Gastroesophageal sphincter (tissue), 3 donors: Measurements from ENCODE around the gene TPRX1.

ENCODE experiments used
- POLR2A ChIP-seq, 2 donors: fragments of 450-650 bp; IDR thresholded peaks; one replicate each; pipeline ENCODE4 v1.6.1; 2017; ENCODE audit warnings: antibody characterized with exemption in 2 of 2, mild to moderate bottlenecking in 2 of 2, moderate library complexity in 1 of 2
- TF ChIP-seq, protein P1 (sequence below), 4 experiments: fragments of 200-600 bp in 2 of 4; fragments of 450-650 bp in 2 of 4; sonication (generic) in 1 of 4; IDR thresholded peaks; one replicate each; pipeline ENCODE4 v1.5.1; 2017 to 2019; ENCODE audit warnings: antibody characterized with exemption in 4 of 4, mild to moderate bottlenecking in 2 of 4, moderate library complexity in 2 of 4

DNA sequence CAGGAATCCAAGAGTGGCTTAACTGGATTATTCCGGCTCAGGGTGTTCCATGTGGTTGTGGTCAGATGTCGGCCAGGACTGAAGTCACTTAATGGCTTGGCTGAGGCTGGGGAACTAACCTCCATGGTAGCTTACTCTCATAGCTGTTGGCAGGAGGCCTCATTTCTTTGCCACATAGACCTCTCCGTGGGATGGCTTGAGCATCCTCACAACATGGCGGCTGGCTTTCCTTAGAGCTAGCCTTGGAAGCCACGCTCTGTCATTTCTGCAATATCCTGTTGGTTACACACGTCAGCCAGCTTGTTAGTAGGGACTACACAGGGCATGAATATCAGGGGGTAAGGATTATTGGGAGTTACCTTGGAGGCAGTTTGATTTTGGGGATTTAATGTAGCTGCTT is 22.4 kb upstream of the TPRX1 start:
- TF ChIP-seq, protein P1, sequence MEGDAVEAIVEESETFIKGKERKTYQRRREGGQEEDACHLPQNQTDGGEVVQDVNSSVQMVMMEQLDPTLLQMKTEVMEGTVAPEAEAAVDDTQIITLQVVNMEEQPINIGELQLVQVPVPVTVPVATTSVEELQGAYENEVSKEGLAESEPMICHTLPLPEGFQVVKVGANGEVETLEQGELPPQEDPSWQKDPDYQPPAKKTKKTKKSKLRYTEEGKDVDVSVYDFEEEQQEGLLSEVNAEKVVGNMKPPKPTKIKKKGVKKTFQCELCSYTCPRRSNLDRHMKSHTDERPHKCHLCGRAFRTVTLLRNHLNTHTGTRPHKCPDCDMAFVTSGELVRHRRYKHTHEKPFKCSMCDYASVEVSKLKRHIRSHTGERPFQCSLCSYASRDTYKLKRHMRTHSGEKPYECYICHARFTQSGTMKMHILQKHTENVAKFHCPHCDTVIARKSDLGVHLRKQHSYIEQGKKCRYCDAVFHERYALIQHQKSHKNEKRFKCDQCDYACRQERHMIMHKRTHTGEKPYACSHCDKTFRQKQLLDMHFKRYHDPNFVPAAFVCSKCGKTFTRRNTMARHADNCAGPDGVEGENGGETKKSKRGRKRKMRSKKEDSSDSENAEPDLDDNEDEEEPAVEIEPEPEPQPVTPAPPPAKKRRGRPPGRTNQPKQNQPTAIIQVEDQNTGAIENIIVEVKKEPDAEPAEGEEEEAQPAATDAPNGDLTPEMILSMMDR (IDR thresholded peaks at IDR 0.05): no peak
- TF ChIP-seq POLR2A (IDR thresholded peaks at IDR 0.05): no peak
